Progenitor cell of endocrine pancreas (in vitro differentiated cells): ENCODE data around the gene TTBK2. TPM values are rescaled to one million over a fixed set of nuclear protein-coding genes. Genes with fewer than 3 reads are reported as not detected.

Source experiments
- DNase-seq: peaks from one replicate; pipeline ENCODE4 v3.0.0; 2021; ENCODE audit warnings: low spot score; ENCODE audit not compliant: unreplicated experiment
- H3K27ac Mint-ChIP-seq: 2 replicates; pipeline ENCODE4 v1.8.0; 2021; ENCODE audit warnings: mild to moderate bottlenecking, moderate library complexity, mixed read lengths
- H3K27me3 Mint-ChIP-seq: 2 replicates; pipeline ENCODE4 v1.8.0; 2021; ENCODE audit warnings: mixed read lengths
- H3K36me3 Mint-ChIP-seq: 2 replicates; pipeline ENCODE4 v1.8.0; 2022; ENCODE audit warnings: mixed read lengths; ENCODE audit not compliant: insufficient read depth
- H3K4me1 Mint-ChIP-seq: 2 replicates; pipeline ENCODE4 v1.8.0; 2021; ENCODE audit warnings: low read depth, mixed read lengths
- H3K4me3 Mint-ChIP-seq: 2 replicates; pipeline ENCODE4 v1.8.0; 2021; ENCODE audit warnings: low read depth, mild to moderate bottlenecking, moderate library complexity, mixed read lengths
- H3K9me3 Mint-ChIP-seq: 2 replicates; pipeline ENCODE4 v1.8.0; 2021; ENCODE audit warnings: low read depth, mixed read lengths
- CTCF ChIP-seq: fragments of 200-600 bp; sonication (generic); IDR thresholded peaks from one replicate; pipeline ENCODE4 v1.5.0; 2021; ENCODE audit warnings: antibody characterized with exemption, mild to moderate bottlenecking; ENCODE audit not compliant: unreplicated experiment
- total RNA-seq: library from RNA; stranded (reverse); gene quantifications from 2 replicates; pipeline ENCODE4 v1.2.1, GENCODE V29; 2021

TTBK2 gene
- total RNA-seq, 1 donor from 2014 or later, result 19.5 TPM

DNA sequence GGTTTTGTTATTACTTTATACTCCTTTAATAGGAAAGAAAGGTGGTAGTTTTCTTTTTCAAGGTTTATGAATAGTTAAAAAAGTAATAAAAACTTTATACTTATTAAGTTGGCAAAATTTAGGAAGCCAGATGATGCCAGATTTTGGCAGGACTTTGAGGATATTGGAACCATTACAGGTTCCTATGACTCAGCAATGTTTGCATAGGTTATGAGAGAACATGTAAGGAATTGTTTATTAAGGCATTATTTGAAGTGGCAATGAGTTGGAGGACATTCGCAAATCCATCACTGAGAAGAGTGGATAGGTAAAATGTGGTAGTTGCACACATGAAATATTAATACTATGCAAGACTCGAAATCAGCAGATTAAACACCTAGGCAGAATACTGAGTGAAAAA, 213.5 kb downstream of the TTBK2 start:
- no peak for TF ChIP-seq CTCF
- Mint-ChIP-seq H3K4me1 (no peaks in the 10 kb centered on the region), H3K36me3 (no peaks in the 10 kb centered on the region), H3K4me3 (no peak overlapping the region), H3K9me3 (no peaks in the 10 kb centered on the region), H3K27me3 (no peaks in the 10 kb centered on the region), H3K27ac (no peak overlapping the region)
- no peak for DNase-seq

- no peak overlapping the region for H3K4me3 Mint-ChIP-seq
- no peak overlapping the region for H3K27ac Mint-ChIP-seq
- DNase-seq, result no peak
- peaks cover 2% of the 10 kb centered on the region for H3K36me3 Mint-ChIP-seq
- no peak for TF ChIP-seq CTCF
- no peaks in the 10 kb centered on the region for H3K4me1 Mint-ChIP-seq
- peaks cover 8% of the 10 kb centered on the region for H3K9me3 Mint-ChIP-seq
- H3K27me3 Mint-ChIP-seq, result no peaks in the 10 kb centered on the region
These were observed 215.2 kb downstream of the TTBK2 start for GRCh38 chr15:42705336-42705735.

GRCh38 chr15:42704492-42704926, 216.1 kb downstream of the TTBK2 start:
- Mint-ChIP-seq H3K9me3 (peaks cover 8% of the 10 kb centered on the region), H3K27me3 (no peaks in the 10 kb centered on the region), H3K4me1 (no peaks in the 10 kb centered on the region), H3K4me3 (no peak overlapping the region), H3K27ac (no peak overlapping the region), H3K36me3 (peaks cover 2% of the 10 kb centered on the region)
- peak; percentile 83 for TF ChIP-seq CTCF
- peak; percentile 55 for DNase-seq

DNA sequence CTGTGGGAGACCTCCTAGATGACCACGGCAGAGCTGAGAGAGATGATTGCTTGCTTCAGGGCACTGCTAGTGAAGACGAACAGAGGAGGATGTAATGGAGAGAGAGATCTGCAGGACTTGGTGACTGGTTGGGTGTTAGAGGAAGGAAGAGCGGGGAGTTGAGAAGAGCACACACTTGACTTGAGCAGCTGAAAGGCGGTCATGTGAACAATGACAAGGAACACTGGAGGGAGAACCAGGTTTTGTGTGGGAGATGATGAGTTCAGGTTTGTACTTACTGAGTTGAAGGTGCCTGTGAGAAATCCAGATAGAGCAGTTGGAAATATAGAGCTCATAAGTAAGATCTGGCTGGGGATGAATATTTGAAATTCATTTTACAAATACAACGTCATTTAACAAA, 224.0 kb downstream of the TTBK2 start:
- Mint-ChIP-seq H3K36me3 (peaks cover 2% of the 10 kb centered on the region), H3K4me1 (no peaks in the 10 kb centered on the region), H3K27ac (no peak overlapping the region), H3K4me3 (no peak overlapping the region), H3K9me3 (peaks cover 8% of the 10 kb centered on the region), H3K27me3 (no peaks in the 10 kb centered on the region)
- TF ChIP-seq CTCF, result no peak
- DNase-seq, result no peak

DNA sequence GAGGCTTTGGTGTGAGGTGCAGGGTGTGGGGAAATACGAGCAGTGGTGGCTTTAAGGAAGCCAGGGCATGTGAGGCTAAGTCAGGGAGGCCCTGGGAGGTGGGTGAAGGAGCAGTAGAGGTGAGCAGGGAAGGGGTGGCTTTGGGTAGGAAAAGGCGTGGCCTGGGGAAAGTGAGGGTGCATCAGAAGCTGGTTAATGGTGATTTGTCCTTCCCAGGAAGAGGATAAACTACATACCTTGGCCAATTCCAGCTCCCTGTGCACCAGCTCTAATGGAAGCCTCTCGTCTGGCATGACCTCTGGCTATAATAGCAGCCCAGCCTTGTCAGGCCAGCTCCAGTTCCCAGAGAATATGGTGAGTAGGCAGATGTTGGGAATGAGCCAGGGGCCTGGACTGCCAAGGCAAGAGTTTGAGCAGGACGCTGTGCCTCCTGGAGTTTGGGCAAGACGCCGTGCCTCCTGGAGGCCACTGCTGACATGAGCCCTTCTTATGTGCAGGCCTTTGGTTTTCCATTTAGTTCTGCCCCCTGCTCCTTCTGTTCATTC, 225.0 kb downstream of the TTBK2 start:
- Mint-ChIP-seq H3K4me3 (no peak overlapping the region), H3K27me3 (no peaks in the 10 kb centered on the region), H3K9me3 (peaks cover 2% of the 10 kb centered on the region), H3K4me1 (no peaks in the 10 kb centered on the region), H3K27ac (no peak overlapping the region), H3K36me3 (peaks cover under 1% of the 10 kb centered on the region)
- DNase-seq, result no peak
- TF ChIP-seq CTCF, result no peak
